ENCODE data around the gene DIAPH2.

- TF ChIP-seq CTCF (conservative IDR thresholded peaks at IDR 0.05; ENCODE audit: low read length) (no peak), EZH2phosphoT487 (IDR thresholded peaks at IDR 0.05; ENCODE audit: borderline replicate concordance) (no peak)
Observed at GRCh38 chrX:97384685-97385084, 700.0 kb downstream of the DIAPH2 start.
